ENCODE results near the gene LIPC.

LIPC gene

GRCh38 chr15:58459045-58459444 is 27.3 kb downstream of the LIPC start:
- no peaks in the 10 kb centered on the region for H3K27me3 ChIP-seq (ENCODE audit: insufficient read depth, low read length)
- 88% methylated on average over 2 of the region's 2 CpGs for WGBS
- H3K9me3 ChIP-seq (ENCODE audit: insufficient read depth, low read depth, low read length), result no peaks in the 10 kb centered on the region
- H3K36me3 ChIP-seq (ENCODE audit: insufficient read depth, low read length), result no peaks in the 10 kb centered on the region
- H3K4me3 ChIP-seq (ENCODE audit: low read length), result no peak overlapping the region
- H3K27ac ChIP-seq (ENCODE audit: low read depth, low read length), result no peak overlapping the region
- H3K9ac ChIP-seq (ENCODE audit: low read depth, low read length), result no peak overlapping the region
- no peaks in the 10 kb centered on the region for H3K4me1 ChIP-seq (ENCODE audit: insufficient read depth, low read length)

- Histone ChIP-seq H3K27me3 (ENCODE audit: insufficient read depth, low read length) (no peaks in the 10 kb centered on the region), H3K9me3 (ENCODE audit: insufficient read depth, low read depth, low read length) (no peaks in the 10 kb centered on the region), H3K4me1 (ENCODE audit: insufficient read depth, low read length) (no peaks in the 10 kb centered on the region), H3K27ac (ENCODE audit: low read depth, low read length) (no peak overlapping the region), H3K36me3 (ENCODE audit: insufficient read depth, low read length) (no peaks in the 10 kb centered on the region), H3K9ac (ENCODE audit: low read depth, low read length) (no peak overlapping the region), H3K4me3 (ENCODE audit: low read length) (no peak overlapping the region)
- 93% methylated on average over 10 of the region's 10 CpGs for WGBS
Observed at GRCh38 chr15:58459560-58459959, 27.8 kb downstream of the LIPC start.

- Histone ChIP-seq H3K27me3 (ENCODE audit: insufficient read depth, low read length) (no peaks in the 10 kb centered on the region), H3K4me3 (ENCODE audit: low read length) (no peak overlapping the region), H3K4me1 (ENCODE audit: insufficient read depth, low read length) (no peaks in the 10 kb centered on the region), H3K27ac (ENCODE audit: low read depth, low read length) (no peak overlapping the region), H3K9me3 (ENCODE audit: insufficient read depth, low read depth, low read length) (no peaks in the 10 kb centered on the region), H3K9ac (ENCODE audit: low read depth, low read length) (no peak overlapping the region), H3K36me3 (ENCODE audit: insufficient read depth, low read length) (no peaks in the 10 kb centered on the region)
- WGBS, result 93% methylated on average over 10 of the region's 10 CpGs
Observed at GRCh38 chr15:58460116-58460790, 28.5 kb downstream of the LIPC start.

- H3K27me3 ChIP-seq (ENCODE audit: insufficient read depth, low read length), result no peaks in the 10 kb centered on the region
- H3K9ac ChIP-seq (ENCODE audit: low read depth, low read length), result no peak overlapping the region
- no peak overlapping the region for H3K4me3 ChIP-seq (ENCODE audit: low read length)
- H3K36me3 ChIP-seq (ENCODE audit: insufficient read depth, low read length), result no peaks in the 10 kb centered on the region
- no peak overlapping the region for H3K27ac ChIP-seq (ENCODE audit: low read depth, low read length)
- no peaks in the 10 kb centered on the region for H3K4me1 ChIP-seq (ENCODE audit: insufficient read depth, low read length)
- 75% methylated on average over 3 of the region's 3 CpGs for WGBS
- no peaks in the 10 kb centered on the region for H3K9me3 ChIP-seq (ENCODE audit: insufficient read depth, low read depth, low read length)
Observed at GRCh38 chr15:58460872-58461271, 29.1 kb downstream of the LIPC start.

- Histone ChIP-seq H3K36me3 (ENCODE audit: insufficient read depth, low read length) (no peaks in the 10 kb centered on the region), H3K9ac (ENCODE audit: low read depth, low read length) (no peak overlapping the region), H3K27me3 (ENCODE audit: insufficient read depth, low read length) (no peaks in the 10 kb centered on the region), H3K27ac (ENCODE audit: low read depth, low read length) (no peak overlapping the region), H3K4me1 (ENCODE audit: insufficient read depth, low read length) (no peaks in the 10 kb centered on the region), H3K9me3 (ENCODE audit: insufficient read depth, low read depth, low read length) (no peaks in the 10 kb centered on the region), H3K4me3 (ENCODE audit: low read length) (no peak overlapping the region)
- WGBS, result 64% methylated on average over 4 of the region's 4 CpGs
Observed at GRCh38 chr15:58462547-58462946, 30.8 kb downstream of the LIPC start.

- no peak overlapping the region for H3K9ac ChIP-seq (ENCODE audit: low read depth, low read length)
- no peaks in the 10 kb centered on the region for H3K27me3 ChIP-seq (ENCODE audit: insufficient read depth, low read length)
- H3K4me1 ChIP-seq (ENCODE audit: insufficient read depth, low read length), result no peaks in the 10 kb centered on the region
- H3K27ac ChIP-seq (ENCODE audit: low read depth, low read length), result no peak overlapping the region
- no peaks in the 10 kb centered on the region for H3K9me3 ChIP-seq (ENCODE audit: insufficient read depth, low read depth, low read length)
- H3K4me3 ChIP-seq (ENCODE audit: low read length), result no peak overlapping the region
- 92% methylated on average over 10 of the region's 10 CpGs for WGBS
- no peaks in the 10 kb centered on the region for H3K36me3 ChIP-seq (ENCODE audit: insufficient read depth, low read length)
Observed at GRCh38 chr15:58462973-58463663, 31.3 kb downstream of the LIPC start.

GRCh38 chr15:58463815-58464650 is 32.2 kb downstream of the LIPC start:
- WGBS, result 93% methylated on average over 5 of the region's 6 CpGs

GRCh38 chr15:58465070-58465469 is 33.3 kb downstream of the LIPC start:
- Histone ChIP-seq H3K4me3 (ENCODE audit: low read length) (no peak overlapping the region), H3K27ac (ENCODE audit: low read depth, low read length) (no peak overlapping the region), H3K9me3 (ENCODE audit: insufficient read depth, low read depth, low read length) (no peaks in the 10 kb centered on the region), H3K36me3 (ENCODE audit: insufficient read depth, low read length) (no peaks in the 10 kb centered on the region), H3K4me1 (ENCODE audit: insufficient read depth, low read length) (peaks cover 8% of the 10 kb centered on the region; the same call in 1 of the 2 replicates), H3K27me3 (ENCODE audit: insufficient read depth, low read length) (no peaks in the 10 kb centered on the region), H3K9ac (ENCODE audit: low read depth, low read length) (no peak overlapping the region)

More at GRCh38 chr15:58463815-58464650, 32.2 kb downstream of the LIPC start:
- Histone ChIP-seq H3K36me3 (ENCODE audit: insufficient read depth, low read length) (no peaks in the 10 kb centered on the region), H3K9ac (ENCODE audit: low read depth, low read length) (no peak overlapping the region), H3K27me3 (ENCODE audit: insufficient read depth, low read length) (no peaks in the 10 kb centered on the region), H3K9me3 (ENCODE audit: insufficient read depth, low read depth, low read length) (no peaks in the 10 kb centered on the region), H3K27ac (ENCODE audit: low read depth, low read length) (no peak overlapping the region), H3K4me1 (ENCODE audit: insufficient read depth, low read length) (no peaks in the 10 kb centered on the region; the same call in 1 of the 2 replicates), H3K4me3 (ENCODE audit: low read length) (no peak overlapping the region)

- Histone ChIP-seq H3K9me3 (ENCODE audit: insufficient read depth, low read depth, low read length) (no peaks in the 10 kb centered on the region), H3K36me3 (ENCODE audit: insufficient read depth, low read length) (no peaks in the 10 kb centered on the region), H3K27ac (ENCODE audit: low read depth, low read length) (no peak overlapping the region), H3K9ac (ENCODE audit: low read depth, low read length) (no peak overlapping the region), H3K4me1 (ENCODE audit: insufficient read depth, low read length) (peaks cover 14% of the 10 kb centered on the region; the same call in 1 of the 2 replicates), H3K27me3 (ENCODE audit: insufficient read depth, low read length) (no peaks in the 10 kb centered on the region), H3K4me3 (ENCODE audit: low read length) (no peak overlapping the region)
- WGBS, result 93% methylated on average over 6 of the region's 7 CpGs
Observed at GRCh38 chr15:58465866-58466517, 34.2 kb downstream of the LIPC start.

GRCh38 chr15:58466566-58466965 is 34.8 kb downstream of the LIPC start:
- Histone ChIP-seq H3K4me1 (ENCODE audit: insufficient read depth, low read length) (peaks cover 14% of the 10 kb centered on the region; the same call in 1 of the 2 replicates), H3K4me3 (ENCODE audit: low read length) (no peak overlapping the region), H3K36me3 (ENCODE audit: insufficient read depth, low read length) (no peaks in the 10 kb centered on the region), H3K9me3 (ENCODE audit: insufficient read depth, low read depth, low read length) (no peaks in the 10 kb centered on the region), H3K27me3 (ENCODE audit: insufficient read depth, low read length) (no peaks in the 10 kb centered on the region), H3K9ac (ENCODE audit: low read depth, low read length) (no peak overlapping the region), H3K27ac (ENCODE audit: low read depth, low read length) (no peak overlapping the region)
- 97% methylated on average over 2 of the region's 2 CpGs for WGBS

Measured in HUES64 (cell line).